Transverse colon (tissue), 4 donors: ENCODE results near the gene FAM50B. TPM values are rescaled to one million over a fixed set of nuclear protein-coding genes. Genes with fewer than 3 reads are reported as not detected.

Experiments used
- DNase-seq: peaks from one replicate; pipeline ENCODE4 v3.0.0-alpha.2; 2019
- H3K27ac ChIP-seq, 4 donors: fragments of 200-600 bp; sonication (generic); 2 replicates each; pipeline ENCODE4 v1.5.1; 2016 to 2018; ENCODE audit warnings: inconsistent platforms in 4 of 4
- H3K27me3 ChIP-seq: fragments of 200-600 bp; sonication (generic); 2 replicates; pipeline ENCODE4 v1.5.1; 2017; ENCODE audit warnings: inconsistent platforms
- H3K36me3 ChIP-seq, 4 donors: fragments of 200-600 bp; sonication (generic); 2 replicates each; pipeline ENCODE4 v1.5.1; 2017 to 2019; ENCODE audit warnings: inconsistent platforms in 4 of 4
- H3K4me1 ChIP-seq, 4 donors: fragments of 200-600 bp; sonication (generic); 2 replicates each; pipeline ENCODE4 v1.5.1; 2017 to 2020; ENCODE audit warnings: inconsistent platforms in 4 of 4
- H3K4me3 ChIP-seq, 4 donors: fragments of 200-600 bp; sonication (generic); 1 replicate in 1 of 4; 2 replicates in 3 of 4; pipeline versions ENCODE4 v1.5.1 to v1.6.1; 2017 to 2019; ENCODE audit warnings: inconsistent platforms in 4 of 4
- H3K9me3 ChIP-seq, 2 donors: fragments of 200-600 bp; sonication (generic); 2 replicates each; pipeline ENCODE4 v1.5.1; 2017 to 2019; ENCODE audit warnings: inconsistent platforms in 2 of 2
- EP300 ChIP-seq: sonication (generic); formaldehyde crosslinking; IDR thresholded peaks from one replicate; pipeline ENCODE4 v1.6.1; 2017; ENCODE audit warnings: antibody characterized with exemption, low read depth
- POLR2A ChIP-seq: fragments of 450-650 bp; IDR thresholded peaks from one replicate; pipeline ENCODE4 v1.6.1; 2016; ENCODE audit warnings: antibody characterized with exemption, mild to moderate bottlenecking, moderate library complexity
- POLR2AphosphoS5 ChIP-seq, 3 donors: sonication (generic); formaldehyde crosslinking; IDR thresholded peaks; one replicate each; pipeline ENCODE4 v1.6.1; 2016; ENCODE audit warnings: antibody characterized with exemption in 3 of 3
- WGBS, 2 donors: methylation state at CpG; one replicate each; pipeline ENCODE4 v1.1.5; 2018; ENCODE audit warnings: low coverage in 1 of 2; 5-methylcytosine and 5-hydroxymethylcytosine counted together
- in situ Hi-C, 4 donors: fragments of 200-750 bp; cut with MboI; loops; one replicate each; pipeline versions ENCODE4 v1.15.0 to v1.15.1; 2017; ENCODE audit warnings: low sequenced_read_pairs in 3 of 4, low pct_ligation_motif_present in 1 of 4, low pct_unique_long_range_greater_than_20kb in 1 of 4
- intact Hi-C: fragments of 100-400 bp; cut with DNase I; formaldehyde crosslinking; loops from one replicate; pipeline ENCODE4 v1.15.1; 2023; ENCODE audit warnings: low total_unique reads
- total RNA-seq, 4 donors: library from RNA; depleted of rRNA; stranded (reverse); fragments of >200 nt; gene quantifications; one replicate each; pipeline ENCODE4 v1.1.0, GENCODE V29; 2016
- TF ChIP-seq, protein P1 (sequence below), 5 experiments: fragments of 200-600 bp in 3 of 5; fragments of 450-650 bp in 2 of 5; sonication (generic) in 3 of 5; IDR thresholded peaks; 1 replicate in 2 of 5; 2 replicates in 3 of 5; pipeline ENCODE4 v1.5.1; 2016 to 2017; ENCODE audit warnings: antibody characterized with exemption in 5 of 5, inconsistent platforms in 3 of 5, mild to moderate bottlenecking in 2 of 5, moderate library complexity in 1 of 5

FAM50B gene
- total RNA-seq, 4 donors from 2014 or later = 3.4 to 6.4 (median 5.2) TPM; not detected in 1

DNA sequence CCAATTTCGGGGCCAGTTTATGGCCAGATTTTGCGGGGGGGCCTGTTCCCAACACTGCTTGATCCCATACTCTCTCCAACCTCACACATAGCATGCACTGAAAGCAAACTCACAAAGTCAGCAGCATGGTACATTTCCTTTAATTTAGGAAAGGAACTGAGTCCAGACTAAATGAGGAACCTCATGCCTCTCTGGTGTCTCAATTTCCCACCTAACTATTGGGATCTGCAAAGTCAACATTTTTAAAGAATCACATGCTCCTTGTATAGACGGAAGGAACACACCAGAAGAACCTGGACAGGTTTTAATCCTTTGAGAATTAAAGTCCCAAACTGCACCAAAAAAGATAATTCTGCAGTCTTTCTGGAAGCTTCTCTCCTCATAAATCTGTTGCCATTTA lies 33.3 kb downstream of the FAM50B start:
- in situ Hi-C loops = no loop called here

DNA sequence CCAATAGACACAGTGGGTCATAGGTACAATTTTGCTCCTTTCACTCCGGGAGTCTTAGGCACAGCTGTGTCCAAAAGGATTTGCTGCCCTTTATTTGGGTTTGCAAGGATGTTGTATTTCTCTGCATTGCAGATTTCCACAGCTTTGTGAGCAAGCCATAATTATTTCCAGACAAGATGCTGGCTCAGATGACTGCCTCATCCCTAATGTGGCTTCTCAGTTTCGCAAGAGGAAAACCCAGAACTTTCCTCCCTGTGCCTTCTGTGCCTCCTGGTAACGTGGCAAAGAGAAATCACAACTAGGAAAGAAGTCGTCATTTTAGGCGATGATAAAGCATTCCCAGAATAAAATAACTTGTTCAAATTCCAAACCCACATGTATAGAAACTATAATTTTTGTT lies 33.7 kb downstream of the FAM50B start:
- 73 to 74% methylated on average over 4 to 5 of the region's 5 CpGs for WGBS, 2 donors
- intact Hi-C loops (loop anchor here (2.0 kb wide), 1 partner anchor 48 kb away; no protein-coding TSS in a partner anchor), in situ Hi-C loops (no loop called here)
- Histone ChIP-seq H3K36me3 (no peaks in the 10 kb centered on the region), H3K4me1 (peaks cover 0 to 13% (median 7%) of the 10 kb centered on the region in 4 donors), H3K9me3 (no peaks in the 10 kb centered on the region), H3K27me3 (no peaks in the 10 kb centered on the region), H3K27ac (peak overlapping the region in 1 of 4 donors; percentile 41), H3K4me3 (no peak overlapping the region)
- TF ChIP-seq POLR2A (no peak), EP300 (no peak), POLR2AphosphoS5 (IDR thresholded peaks at IDR 0.05) (no peak)
- TF ChIP-seq, protein P1, sequence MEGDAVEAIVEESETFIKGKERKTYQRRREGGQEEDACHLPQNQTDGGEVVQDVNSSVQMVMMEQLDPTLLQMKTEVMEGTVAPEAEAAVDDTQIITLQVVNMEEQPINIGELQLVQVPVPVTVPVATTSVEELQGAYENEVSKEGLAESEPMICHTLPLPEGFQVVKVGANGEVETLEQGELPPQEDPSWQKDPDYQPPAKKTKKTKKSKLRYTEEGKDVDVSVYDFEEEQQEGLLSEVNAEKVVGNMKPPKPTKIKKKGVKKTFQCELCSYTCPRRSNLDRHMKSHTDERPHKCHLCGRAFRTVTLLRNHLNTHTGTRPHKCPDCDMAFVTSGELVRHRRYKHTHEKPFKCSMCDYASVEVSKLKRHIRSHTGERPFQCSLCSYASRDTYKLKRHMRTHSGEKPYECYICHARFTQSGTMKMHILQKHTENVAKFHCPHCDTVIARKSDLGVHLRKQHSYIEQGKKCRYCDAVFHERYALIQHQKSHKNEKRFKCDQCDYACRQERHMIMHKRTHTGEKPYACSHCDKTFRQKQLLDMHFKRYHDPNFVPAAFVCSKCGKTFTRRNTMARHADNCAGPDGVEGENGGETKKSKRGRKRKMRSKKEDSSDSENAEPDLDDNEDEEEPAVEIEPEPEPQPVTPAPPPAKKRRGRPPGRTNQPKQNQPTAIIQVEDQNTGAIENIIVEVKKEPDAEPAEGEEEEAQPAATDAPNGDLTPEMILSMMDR (IDR thresholded peaks at IDR 0.05) = no peak
- no peak for DNase-seq

More for the DNA sequence above, 33.3 kb downstream of the FAM50B start:
- TF ChIP-seq, protein P1 (IDR thresholded peaks at IDR 0.05) = no peak
- TF ChIP-seq POLR2AphosphoS5 (IDR thresholded peaks at IDR 0.05) = no peak
- no peak for TF ChIP-seq POLR2A
- no peak for TF ChIP-seq EP300
- no peaks in the 10 kb centered on the region for H3K9me3 ChIP-seq
- peaks cover 0 to 9% (median 5%) of the 10 kb centered on the region in 4 donors for H3K4me1 ChIP-seq
- H3K36me3 ChIP-seq = no peaks in the 10 kb centered on the region
- DNase-seq = no peak
- H3K27me3 ChIP-seq = no peaks in the 10 kb centered on the region
- peak overlapping the region in 1 of 4 donors; percentile 0 for H3K27ac ChIP-seq
- H3K4me3 ChIP-seq = no peak overlapping the region
- 60 to 87% methylated on average over 1 to 3 of the region's 3 CpGs for WGBS, 2 donors
- intact Hi-C loops = loop anchor here (2.0 kb wide), 1 partner anchor 48 kb away; no protein-coding TSS in a partner anchor

DNA sequence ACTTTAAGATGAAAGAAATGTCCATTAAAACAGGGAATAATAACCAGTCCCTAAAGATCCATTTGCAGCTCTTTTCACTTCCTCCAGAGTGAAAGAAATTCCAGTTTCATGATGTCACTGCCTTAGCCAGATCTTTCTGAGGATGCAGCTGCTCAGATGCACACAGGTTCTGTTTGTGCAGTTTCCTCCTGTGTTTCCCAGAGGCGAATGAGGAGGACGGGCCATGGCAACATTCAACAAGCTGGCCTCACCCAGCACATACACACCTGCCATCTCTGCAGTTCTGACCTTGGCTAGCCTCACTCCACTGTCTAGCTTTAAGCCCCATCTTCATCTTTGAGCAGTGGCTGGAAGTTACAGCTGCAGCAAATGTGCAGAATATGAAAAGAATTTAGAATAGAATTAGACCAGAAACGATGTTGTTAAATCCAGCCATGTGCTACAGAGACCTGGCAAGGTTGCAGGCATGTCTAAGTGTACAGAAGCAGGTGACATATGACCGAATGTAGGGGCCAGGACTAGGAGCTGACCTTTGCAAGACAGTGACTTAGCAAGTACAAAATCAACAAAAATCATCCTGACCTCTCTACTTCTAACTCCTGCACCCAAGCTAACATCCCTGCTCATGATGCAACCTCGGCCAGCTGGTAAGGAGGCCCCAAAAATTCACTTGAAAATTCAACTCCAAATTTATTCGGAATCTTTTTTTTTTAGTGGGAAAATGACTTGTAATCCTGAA lies 35.0 kb downstream of the FAM50B start:
- Histone ChIP-seq H3K27me3 (no peaks in the 10 kb centered on the region), H3K36me3 (no peaks in the 10 kb centered on the region), H3K27ac (no peak overlapping the region), H3K4me1 (peaks cover 0 to 26% (median 14%) of the 10 kb centered on the region in 4 donors), H3K9me3 (no peaks in the 10 kb centered on the region), H3K4me3 (no peak overlapping the region)
- no peak for DNase-seq
- 30 to 51% methylated on average over 6 of the region's 6 CpGs for WGBS, 2 donors
- intact Hi-C loops = no loop called here
- TF ChIP-seq EP300 (no peak), POLR2A (no peak), POLR2AphosphoS5 (IDR thresholded peaks at IDR 0.05) (no peak)
- TF ChIP-seq, protein P1 (IDR thresholded peaks at IDR 0.05) = no peak
- in situ Hi-C loops = no loop called here

DNA sequence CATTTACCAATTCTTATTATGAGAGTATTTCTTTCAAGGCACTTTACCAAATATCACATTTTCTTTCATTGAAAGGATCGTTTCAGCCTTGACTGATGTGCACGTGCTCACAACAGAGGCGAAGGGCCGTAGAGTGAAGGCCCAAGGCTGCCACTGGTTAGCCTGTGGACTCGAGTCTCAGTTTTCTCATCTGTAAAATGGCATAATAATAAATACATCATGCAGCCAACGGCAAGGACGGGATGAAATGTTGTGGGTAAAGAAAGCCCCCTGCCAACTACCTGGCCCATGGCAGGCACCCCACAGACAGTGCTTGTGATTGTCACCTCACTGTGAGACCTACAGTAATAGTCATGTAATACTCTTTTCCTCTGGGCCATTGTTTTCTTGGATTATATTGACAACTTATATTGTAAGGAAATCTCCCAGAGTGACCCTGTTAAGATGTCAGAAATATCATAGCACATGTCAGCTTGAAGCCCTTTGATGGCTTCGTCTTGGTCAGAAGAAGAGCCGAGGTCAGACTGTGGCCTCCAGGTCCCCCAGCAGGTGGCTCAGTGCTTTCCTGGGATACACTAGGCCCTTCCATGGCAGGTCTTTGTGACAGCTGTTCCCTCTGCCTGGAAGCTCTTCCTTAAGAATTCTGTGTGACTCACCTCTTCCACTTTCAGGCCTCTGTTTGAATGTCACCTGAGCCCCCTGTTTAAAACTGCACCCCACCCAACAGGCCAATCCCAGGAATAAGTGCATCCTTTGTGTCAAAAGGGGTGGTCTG lies 36.3 kb downstream of the FAM50B start:
- peaks cover 0 to 26% (median 14%) of the 10 kb centered on the region in 4 donors for H3K4me1 ChIP-seq
- intact Hi-C loops = no loop called here

More for the DNA sequence above, 36.3 kb downstream of the FAM50B start:
- no peak overlapping the region for H3K4me3 ChIP-seq
- no peaks in the 10 kb centered on the region for H3K9me3 ChIP-seq
- TF ChIP-seq POLR2A = no peak
- TF ChIP-seq, protein P1 (IDR thresholded peaks at IDR 0.05) = peak in 4 of 5 experiments; percentile 21 to 38 (median 28)
- H3K36me3 ChIP-seq = no peaks in the 10 kb centered on the region
- WGBS, 2 donors = 91 to 93% methylated on average over 8 to 9 of the region's 9 CpGs
- no peak for DNase-seq
- H3K27me3 ChIP-seq = no peaks in the 10 kb centered on the region
- in situ Hi-C loops = no loop called here
- no peak overlapping the region for H3K27ac ChIP-seq
